ENCODE measurements around the gene RNLS. TPM values are rescaled to one million over a fixed set of nuclear protein-coding genes. Genes with fewer than 3 reads are reported as not detected.
"Not testable (repeated sequence)": the region's sequence is repeated elsewhere in the genome, so short reads cannot be mapped to it uniquely, and the experiment has no call there.

RNLS gene
- total RNA-seq, 1 donor from 2014 or later, result 2.2 TPM

DNA sequence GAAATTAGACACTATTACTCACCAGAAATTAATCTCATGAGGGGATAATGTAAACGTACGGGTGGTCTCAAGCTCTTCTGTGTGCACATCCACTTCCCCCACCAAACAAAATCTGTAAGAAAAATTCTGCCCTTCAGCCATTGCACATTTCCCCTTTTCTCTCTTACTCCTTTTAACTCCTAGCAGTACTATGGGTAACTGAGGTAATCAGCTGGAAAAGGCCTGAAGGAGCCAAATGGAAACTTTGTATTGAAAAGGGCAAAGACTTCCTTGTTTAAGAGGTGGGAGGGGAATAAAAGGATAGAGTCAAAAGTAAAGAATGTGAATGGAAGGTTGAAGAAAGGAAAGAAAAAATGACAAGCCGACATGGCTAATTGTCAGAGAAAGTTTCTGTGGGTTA is 273.8 kb downstream of the RNLS start:
- no peak for DNase-seq (ENCODE audit: low read depth, low spot score)

DNA sequence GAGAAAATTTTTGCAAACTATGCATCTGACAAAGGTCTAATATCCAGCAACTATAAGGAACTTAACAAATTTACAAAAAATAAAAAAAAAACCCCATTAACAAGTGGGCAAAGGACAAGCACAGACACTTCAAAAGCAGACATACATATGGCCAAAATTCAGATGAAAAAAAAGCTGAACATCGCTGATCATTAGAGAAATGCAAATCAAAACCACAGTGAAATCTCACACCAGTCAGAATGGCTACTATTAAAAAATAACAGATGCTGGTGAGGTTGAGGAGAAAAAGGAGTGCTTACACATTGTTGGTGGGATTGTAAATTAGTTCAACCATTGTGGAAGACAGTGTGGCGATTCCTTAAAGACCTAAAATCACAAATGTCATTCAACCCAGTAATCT is 274.8 kb downstream of the RNLS start:
- DNase-seq (ENCODE audit: low read depth, low spot score), result not testable (repeated sequence)

DNA sequence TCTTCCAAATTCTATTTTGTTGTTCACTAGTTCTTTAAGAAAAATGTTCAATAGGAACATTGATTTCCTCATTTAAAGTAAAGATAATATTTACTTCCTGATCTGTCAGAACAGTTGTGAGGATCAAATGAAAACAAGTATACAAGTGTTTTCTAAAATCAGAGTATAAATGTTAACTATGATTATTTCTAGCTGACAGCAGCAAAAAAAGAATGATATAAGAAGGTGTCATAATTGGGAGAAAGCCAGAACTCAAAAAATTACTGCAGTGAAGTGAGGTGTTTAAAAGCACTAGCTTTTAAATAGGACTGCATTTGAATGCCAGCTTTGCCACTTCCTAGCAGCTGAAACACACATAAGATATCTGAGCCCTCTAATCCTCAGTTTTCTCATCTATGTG is 283.3 kb downstream of the RNLS start:
- DNase-seq (ENCODE audit: low read depth, low spot score), result no peak

DNA sequence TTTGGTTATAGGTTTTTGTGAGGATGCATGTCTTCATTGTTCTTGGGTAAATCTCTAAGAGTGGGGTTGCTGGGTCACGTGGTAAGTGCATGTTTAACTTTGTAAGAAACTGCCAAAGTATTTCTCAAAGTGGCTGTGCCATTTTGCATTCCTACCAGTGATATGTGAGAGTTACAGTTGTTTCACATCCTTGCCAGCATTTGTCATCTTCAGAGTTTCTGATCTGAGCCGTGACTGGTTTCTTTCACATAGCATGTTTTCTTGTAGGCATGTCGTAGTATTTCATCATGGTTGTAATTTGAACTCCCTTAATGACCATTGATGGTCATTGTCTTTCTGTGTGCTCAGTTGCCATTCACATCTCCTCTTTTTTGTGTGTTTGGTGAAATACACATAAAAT is 286.0 kb downstream of the RNLS start:
- DNase-seq (ENCODE audit: low read depth, low spot score), result no peak

DNA sequence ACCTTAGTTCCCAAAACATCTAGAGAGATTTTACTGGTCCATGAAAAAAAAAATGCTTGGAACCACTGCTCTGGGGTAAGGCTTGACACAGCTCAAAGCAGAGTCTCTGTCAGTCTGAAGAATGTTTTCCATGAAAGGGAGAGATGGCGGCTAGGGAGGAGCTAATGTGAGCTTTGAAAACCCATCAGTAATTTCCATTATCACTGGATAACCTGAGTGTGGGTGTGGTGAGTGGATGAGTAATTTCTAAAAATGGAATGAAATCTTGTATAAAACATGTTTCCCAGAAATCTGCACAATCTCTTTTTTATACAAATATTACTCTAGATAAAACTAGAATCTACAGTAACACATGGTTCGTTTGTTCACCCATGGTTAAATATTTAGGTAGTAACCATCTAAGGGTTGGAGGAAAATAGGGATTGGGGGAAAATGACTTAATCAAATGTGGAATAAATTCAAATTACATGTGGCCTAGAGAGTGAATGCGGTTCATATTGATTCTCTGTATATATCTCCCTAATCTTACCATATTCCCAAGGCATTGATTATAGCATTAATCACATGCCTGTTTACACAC is 289.4 kb downstream of the RNLS start:
- no peak for DNase-seq (ENCODE audit: low read depth, low spot score)

DNA sequence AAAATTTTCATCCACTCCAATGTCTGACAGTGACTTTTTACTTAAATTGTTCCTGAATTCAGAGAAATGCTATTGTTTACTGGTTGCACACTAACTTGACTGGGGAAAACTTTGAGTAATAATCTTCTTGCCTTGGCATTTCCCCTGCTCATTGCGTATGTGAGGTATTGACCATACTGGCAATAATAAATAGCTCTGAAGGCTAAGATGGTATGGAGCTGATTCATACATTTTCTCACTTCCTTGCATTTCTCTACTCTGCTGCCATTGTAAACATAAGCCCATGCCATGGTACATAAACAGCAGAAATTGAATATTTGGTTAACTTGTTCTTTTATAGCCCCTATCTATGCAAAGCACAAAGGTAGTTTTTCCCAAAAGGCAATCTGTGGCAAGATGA is 290.0 kb downstream of the RNLS start:
- no peak for DNase-seq (ENCODE audit: low read depth, low spot score)

DNA sequence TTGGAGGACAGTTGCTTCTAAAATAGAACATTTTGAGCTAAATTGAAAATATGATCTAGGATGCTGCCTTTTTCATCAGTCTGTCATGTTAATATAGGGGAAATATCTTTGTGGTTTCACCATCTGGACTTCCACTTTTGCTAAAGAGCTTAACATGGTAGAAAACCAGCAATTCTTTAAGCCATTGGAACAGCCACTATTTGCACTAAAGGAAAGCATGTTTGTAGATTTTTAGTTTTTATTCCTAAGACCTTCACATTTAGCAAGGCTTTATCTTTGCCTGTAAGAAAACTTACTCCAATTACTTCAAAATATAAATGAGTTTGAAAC is 291.0 kb downstream of the RNLS start:
- DNase-seq (ENCODE audit: low read depth, low spot score), result no peak

DNA sequence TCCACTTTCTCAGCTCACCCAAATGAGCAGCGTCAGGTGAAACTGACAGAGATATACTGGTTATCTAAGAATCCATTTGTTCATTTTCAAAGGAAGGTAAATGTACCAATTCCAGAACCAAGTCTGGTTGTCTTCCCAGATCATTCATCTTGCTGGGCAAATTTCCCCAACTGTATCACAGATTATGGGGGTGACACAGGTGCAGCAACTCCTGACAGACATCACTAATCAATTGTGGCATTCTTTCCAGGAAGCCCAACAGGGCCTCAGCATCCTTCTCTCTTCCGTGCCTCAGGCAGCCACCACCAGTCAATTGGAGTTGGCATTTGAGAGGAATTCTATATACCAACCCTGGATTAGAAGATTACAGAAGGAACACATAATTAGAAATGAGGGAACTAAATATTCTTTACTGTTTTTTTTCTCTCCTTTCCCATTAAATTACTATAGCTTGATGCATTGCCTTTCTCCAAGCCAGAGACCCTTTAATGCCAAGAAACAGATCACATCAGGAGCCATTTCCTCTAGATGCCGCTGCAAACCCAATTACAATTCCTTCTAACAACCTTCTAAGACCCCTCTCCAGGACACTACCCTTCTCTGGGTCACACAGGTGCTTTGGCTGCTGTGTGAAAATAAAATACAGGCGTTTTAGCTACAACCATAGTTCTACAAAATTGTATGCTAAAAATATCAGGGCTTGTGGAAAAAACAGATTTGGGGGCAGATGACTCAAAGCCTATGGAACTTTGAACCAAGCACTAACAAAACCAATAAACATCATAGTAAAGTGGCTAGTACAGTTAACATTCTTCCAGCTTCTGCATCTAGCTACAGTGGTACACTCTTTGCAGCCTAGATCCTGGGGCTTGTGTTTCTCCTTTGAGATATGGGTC is 291.6 kb downstream of the RNLS start:
- DNase-seq (ENCODE audit: low read depth, low spot score), result no peak

DNA sequence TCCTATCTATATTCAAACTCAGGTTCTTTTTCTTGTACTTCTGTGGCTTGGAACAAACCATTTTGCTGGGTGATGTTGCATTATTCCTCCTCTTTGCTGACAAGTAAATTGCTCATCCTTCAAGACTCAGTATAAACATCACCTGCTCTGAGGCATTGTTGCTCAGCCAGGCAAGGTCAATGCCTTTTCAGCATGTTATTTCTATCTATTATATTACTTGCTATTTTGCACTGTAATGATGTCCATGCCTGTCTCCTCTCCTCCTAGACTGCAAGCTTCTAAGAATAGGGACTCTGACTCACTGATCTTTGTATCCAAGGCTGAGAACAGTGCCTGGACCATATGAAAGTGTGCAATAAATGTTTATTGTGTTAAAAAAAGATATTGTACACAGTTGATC is 293.8 kb downstream of the RNLS start:
- no peak for DNase-seq (ENCODE audit: low read depth, low spot score)

DNA sequence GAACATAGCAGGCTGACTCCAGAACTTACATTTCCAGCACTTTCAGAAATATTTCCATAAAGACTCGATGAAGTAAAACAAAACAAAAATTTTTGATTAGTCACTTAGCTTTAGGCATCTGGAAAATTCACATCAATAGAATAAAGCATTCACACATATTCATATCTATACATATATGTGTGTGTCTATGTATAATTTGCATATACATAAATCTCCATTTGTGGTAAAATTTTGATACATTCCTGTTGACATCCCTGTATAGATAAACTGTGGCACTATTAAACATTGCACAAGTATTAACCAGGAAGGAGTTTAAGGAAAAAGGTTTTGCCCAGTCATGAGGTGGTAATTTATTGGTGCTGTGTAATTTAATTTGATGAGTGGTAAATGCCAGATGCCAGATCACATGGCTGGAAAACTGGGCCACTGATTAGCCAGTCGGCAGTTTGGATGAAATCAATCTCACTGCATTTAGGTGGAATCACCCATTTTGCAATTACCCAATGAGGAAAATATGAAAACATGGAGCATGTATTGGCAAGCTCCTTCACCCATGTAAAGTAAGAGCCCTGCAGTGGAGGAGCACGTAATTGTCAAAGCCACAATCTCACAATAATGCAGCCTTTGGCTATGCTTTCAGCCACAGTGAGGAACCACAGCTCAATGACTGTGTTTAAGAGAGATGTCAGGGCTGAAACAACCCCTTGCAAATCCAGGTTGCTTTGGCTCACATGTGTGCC is 294.6 kb downstream of the RNLS start:
- no peak for DNase-seq (ENCODE audit: low read depth, low spot score)

DNA sequence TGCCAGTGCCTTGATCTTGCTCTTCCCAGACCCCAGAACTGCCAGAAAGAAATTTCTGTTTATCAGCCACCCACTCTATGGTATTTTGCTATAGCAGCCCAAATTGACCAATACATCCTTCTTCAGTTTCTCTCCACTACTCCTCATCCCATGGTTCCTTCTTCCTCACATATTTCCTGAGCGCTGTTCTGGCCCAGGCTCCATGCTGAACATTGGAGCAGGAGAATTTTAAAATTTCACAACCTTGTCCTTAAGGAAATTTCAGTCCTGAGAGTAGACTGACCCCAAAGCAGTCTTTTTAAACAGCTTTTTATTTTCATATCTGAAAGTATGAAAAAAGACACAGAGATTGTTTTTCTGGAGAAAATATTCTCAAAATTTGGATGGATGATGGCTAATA is 297.1 kb downstream of the RNLS start:
- DNase-seq (ENCODE audit: low read depth, low spot score), result no peak

DNA sequence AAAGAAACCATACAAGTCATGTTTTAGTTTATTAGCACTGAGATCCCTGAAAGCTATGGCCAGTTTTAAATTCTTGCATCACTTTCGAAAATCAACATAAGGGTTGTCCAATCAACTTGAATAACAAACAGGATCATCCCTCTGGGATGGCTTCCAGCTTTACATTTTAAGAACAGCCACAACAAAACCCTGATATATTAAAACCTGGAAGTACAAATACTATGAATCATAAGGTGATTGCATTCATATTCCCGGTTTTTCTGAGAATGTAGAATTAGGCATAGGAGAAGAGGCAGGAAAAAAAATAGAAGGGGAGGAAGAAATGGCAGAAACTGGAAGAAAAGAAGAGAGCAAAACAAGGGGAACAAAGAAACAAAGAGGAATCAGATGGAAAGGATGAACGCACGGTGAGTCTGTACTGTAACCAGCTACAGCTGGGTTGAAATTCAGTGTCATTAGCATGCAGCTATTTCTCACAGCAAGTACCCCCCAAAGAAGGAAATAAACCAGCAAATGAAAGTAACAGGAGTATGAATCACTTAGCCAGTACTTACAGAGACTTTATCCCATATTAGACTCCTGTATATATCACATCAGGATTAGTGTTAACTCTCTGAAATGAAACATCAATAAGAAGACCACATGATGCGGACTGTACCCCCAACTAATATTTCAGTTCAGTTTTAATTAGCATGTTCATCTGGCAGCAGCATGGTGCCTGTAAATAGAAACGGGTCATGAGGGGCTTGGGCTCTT is 301.3 kb downstream of the RNLS start:
- DNase-seq (ENCODE audit: low read depth, low spot score), result no peak

DNA sequence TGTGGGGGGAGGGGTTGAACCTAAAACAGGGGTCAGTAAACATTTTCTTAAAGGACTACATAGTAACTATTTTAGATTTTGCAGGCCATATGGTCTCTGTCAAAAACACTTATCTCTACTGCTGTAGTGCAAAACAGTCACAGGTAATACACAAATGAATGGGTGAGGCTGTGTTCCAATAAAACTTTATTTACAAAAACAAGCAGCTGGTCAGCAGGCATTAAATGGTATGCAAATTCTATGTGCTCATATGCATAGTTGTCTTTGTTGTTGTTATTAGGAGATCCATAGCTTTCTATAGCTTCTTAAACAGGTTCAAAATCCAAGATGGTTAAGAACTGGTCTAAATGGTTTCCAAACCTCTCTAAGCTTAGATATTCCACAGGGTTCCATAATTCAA is 302.6 kb downstream of the RNLS start:
- no peak for DNase-seq (ENCODE audit: low read depth, low spot score)

DNA sequence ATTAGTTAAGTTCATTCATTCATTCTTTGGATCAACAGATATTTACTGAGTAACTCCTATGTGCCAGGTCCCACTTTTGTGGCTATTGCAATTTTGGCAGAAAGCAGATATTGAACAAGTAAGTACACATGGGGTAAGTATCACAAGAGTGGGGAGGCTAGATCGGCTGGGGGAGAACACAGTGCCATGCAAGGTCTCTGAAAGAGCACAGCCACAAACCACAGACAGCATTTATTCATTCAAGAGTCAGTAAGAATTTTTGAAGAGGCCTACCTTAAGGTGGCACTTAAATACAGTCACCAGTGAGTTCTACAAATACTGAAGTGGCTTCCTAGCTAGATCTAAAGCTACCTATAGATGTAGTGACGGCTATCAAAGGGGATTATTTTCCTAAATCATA is 304.2 kb downstream of the RNLS start:
- no peak for DNase-seq (ENCODE audit: low read depth, low spot score)

DNA sequence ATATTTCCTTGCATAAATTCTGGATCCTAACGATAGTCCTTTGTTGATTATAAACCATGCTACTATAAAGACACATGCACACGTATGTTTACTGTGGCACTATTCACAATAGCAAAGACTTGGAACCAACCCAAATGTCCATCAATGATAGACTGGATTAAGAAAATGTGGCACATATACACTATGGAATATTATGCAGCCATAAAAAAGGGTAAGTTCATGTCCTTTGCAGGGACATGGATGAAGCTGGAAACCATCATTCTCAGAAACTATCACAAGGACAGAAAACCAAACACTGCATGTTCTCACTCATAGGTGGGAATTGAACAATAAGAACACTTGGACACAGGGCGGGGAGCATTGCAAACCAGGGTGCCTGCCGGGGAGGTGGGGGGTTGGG is 306.2 kb downstream of the RNLS start:
- not testable (repeated sequence) for DNase-seq (ENCODE audit: low read depth, low spot score)

DNA sequence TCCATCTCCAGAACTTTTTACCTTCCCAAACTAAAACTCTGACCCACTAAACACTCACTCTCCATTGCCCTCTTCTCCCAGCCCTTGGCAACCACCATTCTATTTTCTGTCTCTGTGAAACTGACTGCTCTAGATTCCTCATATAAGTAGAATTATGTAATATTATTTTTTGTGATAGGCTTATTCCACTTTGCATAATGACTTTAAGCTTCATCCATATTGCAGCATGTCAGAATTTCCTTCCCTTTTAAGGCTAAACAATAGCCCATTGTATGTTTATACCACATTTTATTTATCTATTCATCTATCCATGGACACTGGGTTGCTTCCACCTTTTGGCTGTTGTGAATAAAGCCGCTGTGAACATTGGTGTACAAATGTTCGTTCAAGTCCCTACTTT is 308.8 kb downstream of the RNLS start:
- DNase-seq (ENCODE audit: low read depth, low spot score), result no peak

DNA sequence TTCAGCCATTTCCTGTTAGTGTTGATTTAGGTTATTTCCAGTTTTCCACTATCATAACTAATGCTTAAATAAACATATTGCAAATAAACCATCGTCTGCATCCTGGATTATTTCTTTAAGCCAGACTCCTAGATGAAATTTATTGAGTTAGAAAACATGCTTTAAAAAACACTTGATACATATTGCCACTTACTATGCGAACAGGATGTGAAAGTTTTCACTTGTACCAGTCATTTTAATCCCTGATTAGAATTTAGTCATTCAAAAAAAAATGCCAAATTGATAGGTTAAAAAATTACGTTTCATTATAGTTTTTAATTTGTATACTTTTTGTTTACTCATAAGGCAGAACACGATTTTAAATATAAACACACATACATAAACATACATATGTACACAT is 309.6 kb downstream of the RNLS start:
- DNase-seq (ENCODE audit: low read depth, low spot score), result no peak

DNA sequence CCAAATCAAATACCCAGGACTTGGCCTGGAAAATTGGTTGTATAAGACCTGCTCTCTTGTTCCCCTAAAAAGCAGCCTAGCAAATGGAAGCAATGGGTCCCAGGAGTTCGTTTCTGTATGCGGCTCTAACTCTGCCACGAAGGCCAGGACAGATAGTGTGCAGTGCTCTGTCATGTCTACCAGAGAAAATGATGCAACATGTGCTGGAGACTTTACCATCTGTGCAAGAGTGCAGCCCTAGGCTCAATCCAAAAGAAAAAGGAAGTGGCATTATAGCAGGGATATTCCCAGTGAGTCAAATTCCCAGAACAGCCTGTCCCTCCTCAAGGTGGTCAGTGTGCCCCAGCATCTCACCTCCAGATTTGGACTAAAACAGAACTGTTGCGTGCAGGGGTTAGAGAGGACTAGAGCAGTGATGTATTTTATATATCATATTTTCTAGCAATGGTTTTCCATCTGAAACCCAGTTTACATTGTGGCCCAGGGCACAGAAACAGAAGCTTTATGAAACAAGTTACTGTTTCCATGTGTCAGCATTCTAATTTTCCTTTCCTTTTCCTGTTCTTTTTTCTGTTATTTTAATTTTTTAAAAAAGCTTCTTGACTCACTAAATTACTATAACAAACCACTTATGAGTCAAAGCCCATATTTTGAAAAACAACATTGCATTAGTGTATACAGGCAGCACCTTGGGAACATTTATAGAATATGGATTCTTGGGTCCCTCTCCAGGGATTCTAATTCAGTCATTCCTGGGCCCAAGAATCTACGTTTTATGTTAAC is 311.2 kb downstream of the RNLS start:
- DNase-seq (ENCODE audit: low read depth, low spot score), result no peak

DNA sequence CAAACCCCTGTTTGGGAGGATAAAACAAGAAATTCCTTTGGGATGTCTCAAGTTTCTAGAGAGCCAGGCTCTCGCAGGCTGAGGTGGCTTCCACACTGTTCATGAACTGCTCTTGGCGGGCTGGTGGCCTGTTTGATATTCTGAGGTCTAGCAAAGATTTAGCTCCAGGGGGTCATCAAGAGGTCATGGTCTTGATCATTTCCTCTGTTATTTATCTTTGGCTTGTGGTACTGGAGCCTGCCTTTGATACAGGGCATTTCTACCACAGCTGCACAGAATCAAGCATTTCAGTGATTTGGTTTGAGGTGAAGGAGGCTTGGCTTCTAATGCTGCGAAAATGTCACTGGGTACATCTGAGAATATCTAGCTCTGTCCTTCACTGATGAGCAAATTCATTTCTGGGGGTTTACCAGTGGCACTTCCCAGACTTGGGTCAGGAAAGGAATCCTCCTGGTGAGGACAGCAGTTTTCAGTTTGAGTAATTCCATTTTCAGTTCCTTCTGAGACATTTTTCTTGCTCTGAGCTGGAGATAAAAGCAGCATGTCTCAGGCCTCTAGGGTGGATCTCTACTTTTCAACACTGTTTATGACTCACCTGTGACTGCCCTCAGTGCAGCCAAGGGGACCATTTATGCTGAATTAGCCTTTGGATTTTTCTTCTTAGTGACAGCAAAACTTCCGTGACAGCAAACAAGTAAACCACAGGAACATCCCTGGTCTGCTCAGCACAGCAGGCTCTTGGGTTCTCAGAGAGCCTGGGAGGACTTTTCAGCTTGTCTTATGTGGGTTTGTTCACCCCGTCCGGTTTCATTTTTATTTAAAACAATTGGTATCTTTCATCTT is 312.0 kb downstream of the RNLS start:
- DNase-seq (ENCODE audit: low read depth, low spot score), result no peak
